Measurements from ENCODE around the gene OR2M4.

DNA sequence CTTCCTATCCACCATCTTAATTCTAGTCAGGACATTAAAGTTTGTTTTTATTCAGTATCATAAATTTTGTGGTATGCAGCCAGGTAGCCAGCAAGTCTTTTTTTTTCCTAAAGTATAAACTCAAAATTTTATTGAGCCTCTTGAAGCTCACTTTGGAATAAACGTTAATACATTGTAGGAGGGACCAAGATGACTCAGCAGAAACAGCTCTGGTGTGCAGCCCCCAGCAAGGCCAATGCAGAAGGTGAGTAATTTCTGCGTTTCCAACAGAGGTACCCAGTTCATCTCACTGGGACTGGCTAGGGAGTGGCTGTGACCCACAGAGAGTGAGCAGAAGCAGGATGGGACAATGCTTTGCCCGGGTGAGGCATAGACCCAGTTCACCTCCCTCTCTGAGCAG is 43.9 kb upstream of the OR2M4 start:
- TF ChIP-seq CTCF (IDR thresholded peaks at IDR 0.05) (no peak), EP300 (IDR thresholded peaks at IDR 0.05) (no peak)
